Measurements from ENCODE around the gene ITIH4.

ITIH4 gene

GRCh38 chr3:52874160-52874701, 43.8 kb upstream of the ITIH4 start:
- no peak for TF ChIP-seq CTCF (IDR thresholded peaks at IDR 0.05; ENCODE audit: insufficient read depth, low read depth, low read length, missing control alignments)
- H3K4me3 ChIP-seq (ENCODE audit: low read length) = no peak overlapping the region
- DNase-seq (ENCODE audit: low read depth) = no peak

- no peak for DNase-seq (ENCODE audit: low read depth)
- H3K4me3 ChIP-seq (ENCODE audit: low read length) = no peak overlapping the region
- TF ChIP-seq CTCF (IDR thresholded peaks at IDR 0.05; ENCODE audit: insufficient read depth, low read depth, low read length, missing control alignments) = no peak
Observed at GRCh38 chr3:52873433-52874159, 43.1 kb upstream of the ITIH4 start.

DNA sequence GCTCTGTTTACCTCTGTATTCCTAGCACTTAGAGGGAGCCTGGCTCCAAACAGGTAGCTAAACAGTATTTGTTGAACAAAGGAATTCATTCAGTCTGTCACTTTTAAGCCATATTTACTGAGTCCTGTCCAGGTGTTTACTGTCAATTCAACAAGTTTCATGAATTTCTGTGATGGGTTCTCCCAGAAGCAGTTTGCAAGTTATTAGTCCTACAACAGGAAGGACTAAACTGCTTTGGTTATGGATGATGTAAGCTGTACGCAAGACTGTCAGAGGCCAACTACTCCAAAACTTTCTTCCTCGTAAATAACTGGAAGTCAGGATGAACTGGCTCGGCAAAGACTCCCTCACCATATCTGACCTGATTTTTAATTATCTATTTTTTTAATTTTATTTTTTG, 41.8 kb upstream of the ITIH4 start:
- H3K4me3 ChIP-seq (ENCODE audit: low read length) = no peak overlapping the region
- no peak for TF ChIP-seq CTCF (IDR thresholded peaks at IDR 0.05; ENCODE audit: insufficient read depth, low read depth, low read length, missing control alignments)
- no peak for DNase-seq (ENCODE audit: low read depth)

- DNase-seq (ENCODE audit: low read depth) = no peak
- TF ChIP-seq CTCF (IDR thresholded peaks at IDR 0.05; ENCODE audit: insufficient read depth, low read depth, low read length, missing control alignments) = no peak
- H3K4me3 ChIP-seq (ENCODE audit: low read length) = no peak overlapping the region
Observed at GRCh38 chr3:52871761-52872160, 41.3 kb upstream of the ITIH4 start.

DNA sequence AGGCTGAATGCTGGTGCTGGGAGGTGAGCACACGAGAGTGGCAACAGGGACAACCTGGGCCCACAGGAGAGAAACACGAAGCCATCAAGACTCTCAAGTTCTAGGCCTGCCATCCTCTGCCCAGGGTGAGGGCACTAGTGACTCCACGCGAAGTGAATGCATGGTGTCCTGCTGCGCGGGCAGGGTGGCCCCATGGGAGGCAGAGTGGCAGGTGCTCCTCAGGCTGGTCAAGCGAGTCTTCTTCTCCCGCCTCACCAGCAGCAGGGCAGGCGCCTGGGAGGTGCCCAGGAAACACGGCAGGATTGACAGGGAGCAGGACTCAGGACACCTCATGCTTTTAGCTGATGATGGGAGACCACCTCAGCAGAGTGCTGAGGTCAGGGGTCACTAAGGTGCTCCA, 40.0 kb upstream of the ITIH4 start:
- no peak overlapping the region for H3K4me3 ChIP-seq (ENCODE audit: low read length)
- TF ChIP-seq CTCF (IDR thresholded peaks at IDR 0.05; ENCODE audit: insufficient read depth, low read depth, low read length, missing control alignments) = no peak
- DNase-seq (ENCODE audit: low read depth) = no peak

GRCh38 chr3:52866427-52866826, 36.0 kb upstream of the ITIH4 start:
- no peak overlapping the region for H3K4me3 ChIP-seq (ENCODE audit: low read length)
- DNase-seq (ENCODE audit: low read depth) = no peak
- no peak for TF ChIP-seq CTCF (IDR thresholded peaks at IDR 0.05; ENCODE audit: insufficient read depth, low read depth, low read length, missing control alignments)

- DNase-seq (ENCODE audit: low read depth) = no peak
- no peak for TF ChIP-seq CTCF (IDR thresholded peaks at IDR 0.05; ENCODE audit: insufficient read depth, low read depth, low read length, missing control alignments)
- no peak overlapping the region for H3K4me3 ChIP-seq (ENCODE audit: low read length)
Observed at GRCh38 chr3:52865994-52866393, 35.5 kb upstream of the ITIH4 start.

All from epithelial cell of esophagus (primary cell).